GM12872 (cell line): ENCODE data around the gene KLHL29.

Experiments
- CTCF ChIP-seq: IDR thresholded peaks from 3 replicates; pipeline ENCODE4 v1.5.1; 2011; ENCODE audit warnings: low read depth, mild to moderate bottlenecking, low read length, moderate library complexity; ENCODE audit not compliant: insufficient read depth

KLHL29 gene

GRCh38 chr2:23720705-23721453, 335.9 kb downstream of the KLHL29 start:
- no peak for TF ChIP-seq CTCF

- TF ChIP-seq CTCF = no peak
These were observed 336.5 kb downstream of the KLHL29 start for GRCh38 chr2:23721454-23721826.

GRCh38 chr2:23722255-23722654, 337.3 kb downstream of the KLHL29 start:
- no peak for TF ChIP-seq CTCF

GRCh38 chr2:23734416-23734815, 349.4 kb downstream of the KLHL29 start:
- no peak for TF ChIP-seq CTCF

GRCh38 chr2:23745068-23745725, 360.2 kb downstream of the KLHL29 start:
- no peak for TF ChIP-seq CTCF

GRCh38 chr2:23745726-23746105, 360.7 kb downstream of the KLHL29 start:
- no peak for TF ChIP-seq CTCF

GRCh38 chr2:23746141-23746863, 361.3 kb downstream of the KLHL29 start:
- TF ChIP-seq CTCF = no peak
